Activated naive CD8-positive, alpha-beta T cell (primary cell): ENCODE measurements around the gene PRM2.

Experiments used
- H3K27ac Mint-ChIP-seq: one replicate; pipeline ENCODE4 v1.8.0; 2021; ENCODE audit warnings: mixed read lengths
- H3K27me3 Mint-ChIP-seq: one replicate; pipeline ENCODE4 v1.8.0; 2021; ENCODE audit warnings: mixed read lengths
- H3K36me3 Mint-ChIP-seq: one replicate; pipeline ENCODE4 v1.8.0; 2021; ENCODE audit warnings: mixed read lengths
- H3K4me1 Mint-ChIP-seq: one replicate; pipeline ENCODE4 v1.8.0; 2021; ENCODE audit warnings: low read depth, mixed read lengths
- H3K4me3 Mint-ChIP-seq: one replicate; pipeline ENCODE4 v1.8.0; 2021; ENCODE audit warnings: mild to moderate bottlenecking, mixed read lengths
- H3K9me3 Mint-ChIP-seq: one replicate; pipeline ENCODE4 v1.8.0; 2021; ENCODE audit warnings: low read depth, mixed read lengths

PRM2 gene

GRCh38 chr16:11251525-11252481 is 24.5 kb downstream of the PRM2 start:
- Mint-ChIP-seq H3K4me1 (peaks cover 35% of the 10 kb centered on the region), H3K27me3 (no peaks in the 10 kb centered on the region), H3K36me3 (peaks cover 15% of the 10 kb centered on the region)

GRCh38 chr16:11250786-11251524 is 25.3 kb downstream of the PRM2 start:
- Mint-ChIP-seq H3K27me3 (no peaks in the 10 kb centered on the region), H3K9me3 (no peaks in the 10 kb centered on the region), H3K27ac (peak overlapping the region; percentile 97), H3K4me3 (peak overlapping the region; percentile 93), H3K36me3 (peaks cover 15% of the 10 kb centered on the region), H3K4me1 (peaks cover 37% of the 10 kb centered on the region)

More at GRCh38 chr16:11251525-11252481, 24.5 kb downstream of the PRM2 start:
- H3K4me3 Mint-ChIP-seq, result peak overlapping the region; percentile 93
- peak overlapping the region; percentile 97 for H3K27ac Mint-ChIP-seq
- no peaks in the 10 kb centered on the region for H3K9me3 Mint-ChIP-seq

- H3K9me3 Mint-ChIP-seq, result no peaks in the 10 kb centered on the region
- H3K27ac Mint-ChIP-seq, result peak overlapping the region; percentile 79
- no peaks in the 10 kb centered on the region for H3K27me3 Mint-ChIP-seq
- peaks cover 15% of the 10 kb centered on the region for H3K36me3 Mint-ChIP-seq
- peaks cover 42% of the 10 kb centered on the region for H3K4me1 Mint-ChIP-seq
- H3K4me3 Mint-ChIP-seq, result peak overlapping the region; percentile 32
These were observed 26.0 kb downstream of the PRM2 start for GRCh38 chr16:11250091-11250785.

- Mint-ChIP-seq H3K4me3 (no peak overlapping the region), H3K9me3 (no peaks in the 10 kb centered on the region), H3K36me3 (peaks cover 15% of the 10 kb centered on the region), H3K27ac (peak overlapping the region; percentile 29), H3K4me1 (peaks cover 42% of the 10 kb centered on the region), H3K27me3 (no peaks in the 10 kb centered on the region)
These were observed 26.8 kb downstream of the PRM2 start for GRCh38 chr16:11249233-11250061.

- peaks cover 37% of the 10 kb centered on the region for H3K4me1 Mint-ChIP-seq
- H3K27ac Mint-ChIP-seq, result peak overlapping the region; percentile 16
- no peaks in the 10 kb centered on the region for H3K27me3 Mint-ChIP-seq
- H3K4me3 Mint-ChIP-seq, result no peak overlapping the region
- peaks cover 8% of the 10 kb centered on the region for H3K36me3 Mint-ChIP-seq
- H3K9me3 Mint-ChIP-seq, result no peaks in the 10 kb centered on the region
These were observed 28.1 kb downstream of the PRM2 start for GRCh38 chr16:11248133-11248532.

GRCh38 chr16:11245988-11246387 is 30.3 kb downstream of the PRM2 start:
- H3K36me3 Mint-ChIP-seq, result peaks cover 4% of the 10 kb centered on the region
- H3K9me3 Mint-ChIP-seq, result no peaks in the 10 kb centered on the region
- no peak overlapping the region for H3K27ac Mint-ChIP-seq
- no peaks in the 10 kb centered on the region for H3K27me3 Mint-ChIP-seq
- H3K4me3 Mint-ChIP-seq, result no peak overlapping the region
- peaks cover 20% of the 10 kb centered on the region for H3K4me1 Mint-ChIP-seq

- peaks cover 20% of the 10 kb centered on the region for H3K4me1 Mint-ChIP-seq
- peak overlapping the region; percentile 47 for H3K27ac Mint-ChIP-seq
- peaks cover 1% of the 10 kb centered on the region for H3K36me3 Mint-ChIP-seq
- H3K4me3 Mint-ChIP-seq, result no peak overlapping the region
- no peaks in the 10 kb centered on the region for H3K9me3 Mint-ChIP-seq
- H3K27me3 Mint-ChIP-seq, result no peaks in the 10 kb centered on the region
These were observed 31.0 kb downstream of the PRM2 start for GRCh38 chr16:11245222-11245737.

GRCh38 chr16:11242658-11243057 is 33.6 kb downstream of the PRM2 start:
- no peaks in the 10 kb centered on the region for H3K9me3 Mint-ChIP-seq
- peaks cover 27% of the 10 kb centered on the region for H3K4me1 Mint-ChIP-seq
- no peak overlapping the region for H3K27ac Mint-ChIP-seq

GRCh38 chr16:11241480-11242204 is 34.6 kb downstream of the PRM2 start:
- H3K9me3 Mint-ChIP-seq, result no peaks in the 10 kb centered on the region
- no peaks in the 10 kb centered on the region for H3K27me3 Mint-ChIP-seq
- peaks cover 29% of the 10 kb centered on the region for H3K4me1 Mint-ChIP-seq
- H3K4me3 Mint-ChIP-seq, result no peak overlapping the region
- H3K27ac Mint-ChIP-seq, result no peak overlapping the region
- no peaks in the 10 kb centered on the region for H3K36me3 Mint-ChIP-seq

More at GRCh38 chr16:11242658-11243057, 33.6 kb downstream of the PRM2 start:
- H3K36me3 Mint-ChIP-seq, result no peaks in the 10 kb centered on the region
- H3K4me3 Mint-ChIP-seq, result no peak overlapping the region
- H3K27me3 Mint-ChIP-seq, result no peaks in the 10 kb centered on the region

GRCh38 chr16:11240636-11241473 is 35.4 kb downstream of the PRM2 start:
- Mint-ChIP-seq H3K4me1 (peaks cover 28% of the 10 kb centered on the region), H3K27ac (peak overlapping the region; percentile 72), H3K27me3 (no peaks in the 10 kb centered on the region), H3K36me3 (no peaks in the 10 kb centered on the region), H3K9me3 (no peaks in the 10 kb centered on the region), H3K4me3 (no peak overlapping the region)

GRCh38 chr16:11239644-11240632 is 36.3 kb downstream of the PRM2 start:
- no peaks in the 10 kb centered on the region for H3K9me3 Mint-ChIP-seq
- no peaks in the 10 kb centered on the region for H3K27me3 Mint-ChIP-seq
- peak overlapping the region; percentile 80 for H3K27ac Mint-ChIP-seq
- H3K4me1 Mint-ChIP-seq, result peaks cover 30% of the 10 kb centered on the region
- no peak overlapping the region for H3K4me3 Mint-ChIP-seq
- no peaks in the 10 kb centered on the region for H3K36me3 Mint-ChIP-seq
